PC-9 (cell line): Measurements from ENCODE around the gene MRPS23.

Experiments used
- CTCF ChIP-seq: fragments of 200-600 bp; sonication (generic); conservative IDR thresholded peaks from 2 replicates; pipeline ENCODE4 v1.6.1; 2017; ENCODE audit warnings: mixed run types, antibody characterized with exemption, mild to moderate bottlenecking, moderate library complexity
- EZH2 ChIP-seq: fragments of 200-600 bp; sonication (generic); IDR thresholded peaks from 2 replicates; pipeline ENCODE4 v1.8.0; 2017; ENCODE audit warnings: antibody characterized with exemption, low read depth

DNA sequence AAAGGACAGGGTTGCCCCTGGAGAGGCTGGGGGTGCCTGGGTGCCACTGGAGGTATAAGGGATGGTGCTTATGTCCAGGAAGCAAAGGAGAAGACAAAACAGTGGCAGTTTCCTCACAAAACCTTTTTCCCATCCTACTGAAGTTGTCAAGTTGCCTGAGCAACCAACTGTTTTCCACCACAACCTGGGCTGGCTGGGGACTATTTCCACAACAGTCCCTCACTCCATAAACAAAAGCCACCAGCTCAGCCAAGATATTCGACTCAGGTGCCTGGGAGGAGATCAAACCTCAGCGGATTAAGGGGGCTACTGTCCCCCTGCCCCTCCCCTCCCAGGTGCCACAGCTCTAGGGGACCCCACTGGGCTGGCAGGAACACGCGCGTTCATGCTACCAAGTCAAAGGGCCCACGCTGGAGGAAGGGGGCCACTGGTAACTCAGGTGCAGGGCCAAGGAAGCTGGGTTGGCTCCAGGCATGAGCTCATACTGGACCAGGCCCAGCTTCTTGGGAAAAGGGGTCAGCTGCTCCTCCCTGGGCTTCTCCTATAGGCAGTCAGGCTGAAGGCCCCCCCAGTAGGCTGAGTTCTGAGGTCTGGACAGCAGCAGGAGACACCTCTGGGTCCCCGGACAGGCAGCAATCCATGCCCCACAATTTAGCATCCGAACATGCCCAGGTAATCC lies 45.7 kb upstream of the MRPS23 start:
- no peak for TF ChIP-seq CTCF
- no peak for TF ChIP-seq EZH2
